OCI-LY1 (cell line): ENCODE data around the gene RREB1.

Experiments
- EZH2 ChIP-seq: fragments of 200-600 bp; sonication (generic), shearing (Covaris generic); IDR thresholded peaks from 2 replicates; pipeline ENCODE4 v1.8.0; 2017; ENCODE audit warnings: borderline replicate concordance, mixed run types, mild to moderate bottlenecking, antibody characterized with exemption, low read length, moderate library complexity, mixed read lengths
- TF ChIP-seq, protein P1 (sequence below): fragments of 200-600 bp; sonication (generic), shearing (Covaris generic); IDR thresholded peaks from 2 replicates; pipeline ENCODE4 v1.5.1; 2017; ENCODE audit warnings: mild to moderate bottlenecking, antibody characterized with exemption, low read length, moderate library complexity, mixed read lengths

DNA sequence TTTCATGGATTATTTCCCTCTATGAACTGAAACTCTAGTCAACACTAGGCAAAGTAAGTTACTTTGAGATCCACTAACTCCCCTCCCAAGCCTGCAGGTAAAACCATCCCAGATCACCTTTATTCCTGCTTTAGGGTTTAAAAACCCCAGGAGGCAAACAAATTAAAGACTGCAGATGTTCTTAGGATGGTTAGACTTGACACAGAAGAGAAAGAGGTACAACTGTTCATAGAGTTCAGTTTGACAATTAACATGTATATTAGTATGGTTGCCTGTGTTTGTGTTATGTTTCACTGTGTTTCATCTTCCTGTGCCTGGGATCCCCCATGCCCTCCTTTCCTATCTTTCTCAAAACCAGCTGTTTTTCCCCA lies 53.5 kb downstream of the RREB1 start:
- TF ChIP-seq, protein P1, sequence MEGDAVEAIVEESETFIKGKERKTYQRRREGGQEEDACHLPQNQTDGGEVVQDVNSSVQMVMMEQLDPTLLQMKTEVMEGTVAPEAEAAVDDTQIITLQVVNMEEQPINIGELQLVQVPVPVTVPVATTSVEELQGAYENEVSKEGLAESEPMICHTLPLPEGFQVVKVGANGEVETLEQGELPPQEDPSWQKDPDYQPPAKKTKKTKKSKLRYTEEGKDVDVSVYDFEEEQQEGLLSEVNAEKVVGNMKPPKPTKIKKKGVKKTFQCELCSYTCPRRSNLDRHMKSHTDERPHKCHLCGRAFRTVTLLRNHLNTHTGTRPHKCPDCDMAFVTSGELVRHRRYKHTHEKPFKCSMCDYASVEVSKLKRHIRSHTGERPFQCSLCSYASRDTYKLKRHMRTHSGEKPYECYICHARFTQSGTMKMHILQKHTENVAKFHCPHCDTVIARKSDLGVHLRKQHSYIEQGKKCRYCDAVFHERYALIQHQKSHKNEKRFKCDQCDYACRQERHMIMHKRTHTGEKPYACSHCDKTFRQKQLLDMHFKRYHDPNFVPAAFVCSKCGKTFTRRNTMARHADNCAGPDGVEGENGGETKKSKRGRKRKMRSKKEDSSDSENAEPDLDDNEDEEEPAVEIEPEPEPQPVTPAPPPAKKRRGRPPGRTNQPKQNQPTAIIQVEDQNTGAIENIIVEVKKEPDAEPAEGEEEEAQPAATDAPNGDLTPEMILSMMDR: no peak
- TF ChIP-seq EZH2: no peak
